GM23338 (cell line): Measurements from ENCODE around the gene TAF15. TPM values are rescaled to one million over a fixed set of nuclear protein-coding genes. Genes with fewer than 3 reads are reported as not detected.

Experiments
- ATAC-seq: fragments of 200-7000 bp; cut with Tn5 transposase; 3 replicates; pipeline ENCODE4 v1.9.1; 2020
- DNase-seq: peaks from one replicate; pipeline ENCODE4 v3.0.0-alpha.2; 2015; ENCODE audit warnings: low spot score
- H2AFZ ChIP-seq: fragments of 200-600 bp; sonication (generic); 2 replicates; pipeline ENCODE4 v1.8.0; 2016; ENCODE audit warnings: antibody characterized with exemption, mild to moderate bottlenecking, moderate library complexity
- H3F3A ChIP-seq: fragments of 200-600 bp; sonication (generic); replicated peaks from 2 replicates; pipeline ENCODE4 v1.8.0; 2017; ENCODE audit warnings: antibody characterized with exemption, mixed run types, low read depth
- H3K27ac ChIP-seq: fragments of 200-600 bp; sonication (generic); 2 replicates; pipeline ENCODE4 v1.6.1; 2016; ENCODE audit warnings: low read depth
- H3K27me3 ChIP-seq: fragments of 200-600 bp; sonication (generic); 2 replicates; pipeline ENCODE4 v1.8.0; 2016; ENCODE audit warnings: mild to moderate bottlenecking, mixed run types, moderate library complexity; ENCODE audit not compliant: insufficient read depth
- H3K36me3 ChIP-seq: fragments of 200-600 bp; sonication (generic); 2 replicates; pipeline ENCODE4 v1.8.0; 2016; ENCODE audit warnings: mild to moderate bottlenecking; ENCODE audit not compliant: insufficient read depth
- H3K4me1 ChIP-seq: fragments of 200-600 bp; sonication (generic); 2 replicates; pipeline ENCODE4 v1.8.0; 2016; ENCODE audit warnings: mild to moderate bottlenecking, moderate library complexity; ENCODE audit not compliant: insufficient read depth
- H3K4me2 ChIP-seq: fragments of 200-600 bp; sonication (generic); 2 replicates; pipeline ENCODE4 v1.7.1; 2017; ENCODE audit warnings: mixed run types
- H3K4me3 ChIP-seq: fragments of 200-600 bp; sonication (generic); 2 replicates; pipeline ENCODE4 v1.6.1; 2016; ENCODE audit warnings: mixed run types
- H3K79me2 ChIP-seq: fragments of 200-600 bp; sonication (generic); replicated peaks from 2 replicates; pipeline ENCODE4 v1.8.0; 2017; ENCODE audit warnings: mild to moderate bottlenecking; ENCODE audit not compliant: insufficient read depth
- H3K9me2 ChIP-seq: fragments of 200-600 bp; sonication (generic); 2 replicates; pipeline ENCODE4 v1.8.0; 2017; ENCODE audit not compliant: insufficient read depth
- H4K20me1 ChIP-seq: fragments of 200-600 bp; sonication (generic); replicated peaks from 2 replicates; pipeline ENCODE4 v1.8.0; 2017; ENCODE audit warnings: mild to moderate bottlenecking; ENCODE audit not compliant: insufficient read depth
- H3K27ac Mint-ChIP-seq: 2 replicates; pipeline ENCODE4 v1.8.0; 2020; ENCODE audit warnings: inconsistent platforms, mild to moderate bottlenecking, moderate library complexity, mixed read lengths
- H3K27me3 Mint-ChIP-seq: 3 replicates; pipeline ENCODE4 v1.8.0; 2022; ENCODE audit warnings: low read depth, mild to moderate bottlenecking, moderate library complexity, mixed read lengths, inconsistent platforms; ENCODE audit not compliant: insufficient read depth, poor library complexity
- H3K36me3 Mint-ChIP-seq: 3 replicates; pipeline ENCODE4 v1.8.0; 2021; ENCODE audit warnings: low read depth, mild to moderate bottlenecking, inconsistent platforms, moderate library complexity, mixed read lengths
- H3K4me1 Mint-ChIP-seq: 3 replicates; pipeline ENCODE4 v1.8.0; 2020; ENCODE audit warnings: mild to moderate bottlenecking, inconsistent platforms, mixed read lengths
- H3K4me3 Mint-ChIP-seq: 3 replicates; pipeline ENCODE4 v1.8.0; 2021; ENCODE audit warnings: moderate library complexity, mild to moderate bottlenecking, inconsistent platforms, mixed read lengths
- H3K9me3 Mint-ChIP-seq: 3 replicates; pipeline ENCODE4 v1.8.0; 2020; ENCODE audit warnings: moderate library complexity, mild to moderate bottlenecking, inconsistent platforms, mixed read lengths
- CREB1 ChIP-seq: fragments of 250-450 bp; sonication (Bioruptor Pico); IDR thresholded peaks from 2 replicates; pipeline ENCODE4 v1.5.0; 2020; ENCODE audit warnings: low read depth, mild to moderate bottlenecking, moderate library complexity
- ETS1 ChIP-seq: IDR thresholded peaks from 2 replicates; pipeline ENCODE4 v1.6.1; 2016; ENCODE audit warnings: antibody characterized with exemption
- STAT1 ChIP-seq: IDR thresholded peaks from one replicate; pipeline ENCODE4 v1.6.1; 2016; ENCODE audit warnings: antibody characterized with exemption; ENCODE audit not compliant: unreplicated experiment
- ZNF331 ChIP-seq: fragments of 250-450 bp; sonication (Bioruptor Pico); IDR thresholded peaks from 2 replicates; pipeline ENCODE4 v1.5.0; 2020; ENCODE audit warnings: low read depth, mild to moderate bottlenecking, moderate library complexity
- ZNF462 ChIP-seq: fragments of 250-450 bp; sonication (Bioruptor Pico); IDR thresholded peaks from 2 replicates; pipeline ENCODE4 v1.5.0; 2020; ENCODE audit warnings: mild to moderate bottlenecking, moderate library complexity
- polyA plus RNA-seq: library from polyadenylated mRNA; unstranded; fragments of >200 nt; fragmentation: Nextera tagmentation; extraction: Ambion mirVana; gene quantifications from 2 replicates; pipeline ENCODE4 v1.2.1, GENCODE V29; 2016
- total RNA-seq: library from RNA; depleted of rRNA; stranded (reverse); fragments of >200 nt; shearing (Covaris generic); gene quantifications from 2 replicates; pipeline ENCODE4 v1.2.3, GENCODE V29; 2014

Gene TAF15
- total and polyA plus RNA-seq, 2 experiments from 2014 or later, result 33.8 to 109 TPM

- Histone ChIP-seq H3K4me1 (no peaks in the 10 kb centered on the region; the same call in 1 of the 2 replicates), H3K4me2 (no peak overlapping the region), H3F3A (no peaks in the 10 kb centered on the region), H3K9me2 (no peaks in the 10 kb centered on the region), H3K4me3 (no peak overlapping the region), H2AFZ (no peak overlapping the region), H4K20me1 (no peaks in the 10 kb centered on the region), H3K27me3 (no peaks in the 10 kb centered on the region), H3K79me2 (no peaks in the 10 kb centered on the region), H3K36me3 (no peaks in the 10 kb centered on the region), H3K27ac (no peak overlapping the region)
- H3K27ac Mint-ChIP-seq, result no peak overlapping the region
- H3K36me3 Mint-ChIP-seq, result no peaks in the 10 kb centered on the region
- ATAC-seq (no peak), DNase-seq (no peak)
- no peaks in the 10 kb centered on the region for H3K9me3 Mint-ChIP-seq
- H3K4me1 Mint-ChIP-seq, result peaks cover 18% of the 10 kb centered on the region
- TF ChIP-seq ZNF462 (no peak), STAT1 (no peak), ETS1 (no peak), CREB1 (CRISPR knock-in tag) (no peak), ZNF331 (CRISPR knock-in tag) (no peak)
- peaks cover 3% of the 10 kb centered on the region for H3K27me3 Mint-ChIP-seq
- no peak overlapping the region for H3K4me3 Mint-ChIP-seq
Measured at GRCh38 chr17:35894206-35894605, 84.9 kb downstream of the TAF15 start.
